22Rv1 (cell line): ENCODE results near the gene NEU1.

ENCODE experiments used
- ZFX ChIP-seq: fragments of 450-650 bp; IDR thresholded peaks from 2 replicates; pipeline ENCODE4 v1.6.1; 2017; ENCODE audit warnings: antibody characterized with exemption, borderline replicate concordance
- TF ChIP-seq, protein P1 (sequence below): fragments of 450-650 bp; IDR thresholded peaks from 2 replicates; pipeline ENCODE4 v1.5.1; 2017; ENCODE audit warnings: mild to moderate bottlenecking

DNA sequence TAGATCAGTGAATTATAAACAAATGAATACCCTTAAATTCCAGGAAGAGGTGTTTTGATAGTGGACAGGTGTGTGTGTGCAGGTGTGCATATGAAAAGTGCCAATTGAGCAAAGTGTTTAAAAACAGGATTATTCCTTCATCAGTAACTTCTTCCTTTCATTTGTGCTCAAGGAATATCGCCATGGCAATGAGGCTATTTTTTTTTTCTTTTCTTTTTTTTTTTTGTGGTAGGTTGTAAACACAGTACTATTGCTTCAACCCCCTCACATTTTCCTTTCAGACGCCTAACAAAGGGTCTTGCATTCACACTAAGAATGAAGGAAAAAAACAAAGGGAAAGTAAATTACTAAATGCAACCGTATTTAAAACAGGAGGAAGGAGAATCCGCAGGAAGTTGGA is 37.1 kb downstream of the NEU1 start:
- TF ChIP-seq, protein P1, sequence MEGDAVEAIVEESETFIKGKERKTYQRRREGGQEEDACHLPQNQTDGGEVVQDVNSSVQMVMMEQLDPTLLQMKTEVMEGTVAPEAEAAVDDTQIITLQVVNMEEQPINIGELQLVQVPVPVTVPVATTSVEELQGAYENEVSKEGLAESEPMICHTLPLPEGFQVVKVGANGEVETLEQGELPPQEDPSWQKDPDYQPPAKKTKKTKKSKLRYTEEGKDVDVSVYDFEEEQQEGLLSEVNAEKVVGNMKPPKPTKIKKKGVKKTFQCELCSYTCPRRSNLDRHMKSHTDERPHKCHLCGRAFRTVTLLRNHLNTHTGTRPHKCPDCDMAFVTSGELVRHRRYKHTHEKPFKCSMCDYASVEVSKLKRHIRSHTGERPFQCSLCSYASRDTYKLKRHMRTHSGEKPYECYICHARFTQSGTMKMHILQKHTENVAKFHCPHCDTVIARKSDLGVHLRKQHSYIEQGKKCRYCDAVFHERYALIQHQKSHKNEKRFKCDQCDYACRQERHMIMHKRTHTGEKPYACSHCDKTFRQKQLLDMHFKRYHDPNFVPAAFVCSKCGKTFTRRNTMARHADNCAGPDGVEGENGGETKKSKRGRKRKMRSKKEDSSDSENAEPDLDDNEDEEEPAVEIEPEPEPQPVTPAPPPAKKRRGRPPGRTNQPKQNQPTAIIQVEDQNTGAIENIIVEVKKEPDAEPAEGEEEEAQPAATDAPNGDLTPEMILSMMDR = no peak
- no peak for TF ChIP-seq ZFX
